Astrocyte (in vitro differentiated cells and primary cell): ENCODE measurements around the gene EDARADD.

Experiments
- EZH2 ChIP-seq: IDR thresholded peaks from 2 replicates; pipeline ENCODE4 v1.6.1; 2012; ENCODE audit warnings: mild to moderate bottlenecking, low read length, inconsistent platforms; ENCODE audit not compliant: insufficient read depth
- TF ChIP-seq, protein P1 (sequence below): IDR thresholded peaks from 2 replicates; pipeline ENCODE4 v1.5.1; 2011; ENCODE audit warnings: low read depth, mild to moderate bottlenecking, inconsistent platforms, low read length, moderate library complexity; ENCODE audit not compliant: insufficient read depth

DNA sequence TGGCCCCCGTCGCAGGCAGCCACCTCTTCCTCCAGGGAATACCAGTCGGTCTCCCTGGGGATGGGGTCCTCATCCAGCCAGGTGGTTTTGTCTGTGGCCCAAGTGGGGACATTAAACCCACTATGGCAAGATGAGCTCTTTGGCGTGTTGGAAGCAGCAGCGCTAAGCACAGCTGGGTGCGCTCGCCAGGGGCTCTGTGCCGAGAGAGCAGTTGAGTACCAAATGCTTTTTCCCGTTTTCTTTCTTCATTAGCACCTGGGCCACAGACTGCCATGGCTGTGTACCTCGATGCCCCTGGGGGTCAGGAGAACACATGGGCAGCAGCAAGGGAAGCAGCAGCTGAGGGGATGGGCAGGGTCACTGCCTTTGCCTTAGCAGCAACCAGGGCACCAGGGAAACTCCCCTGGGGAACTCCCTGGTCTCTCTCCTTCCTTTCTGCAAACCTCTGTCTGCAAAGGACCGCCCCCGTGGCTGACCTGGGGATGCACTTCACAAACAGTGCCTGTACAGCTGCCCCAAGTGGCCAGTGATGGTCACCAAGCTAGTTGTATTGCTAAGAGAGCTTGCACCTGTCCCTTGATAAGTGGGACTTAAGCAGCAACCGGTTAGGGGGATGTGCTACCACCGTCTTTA is 31.1 kb downstream of the EDARADD start:
- TF ChIP-seq, protein P1, sequence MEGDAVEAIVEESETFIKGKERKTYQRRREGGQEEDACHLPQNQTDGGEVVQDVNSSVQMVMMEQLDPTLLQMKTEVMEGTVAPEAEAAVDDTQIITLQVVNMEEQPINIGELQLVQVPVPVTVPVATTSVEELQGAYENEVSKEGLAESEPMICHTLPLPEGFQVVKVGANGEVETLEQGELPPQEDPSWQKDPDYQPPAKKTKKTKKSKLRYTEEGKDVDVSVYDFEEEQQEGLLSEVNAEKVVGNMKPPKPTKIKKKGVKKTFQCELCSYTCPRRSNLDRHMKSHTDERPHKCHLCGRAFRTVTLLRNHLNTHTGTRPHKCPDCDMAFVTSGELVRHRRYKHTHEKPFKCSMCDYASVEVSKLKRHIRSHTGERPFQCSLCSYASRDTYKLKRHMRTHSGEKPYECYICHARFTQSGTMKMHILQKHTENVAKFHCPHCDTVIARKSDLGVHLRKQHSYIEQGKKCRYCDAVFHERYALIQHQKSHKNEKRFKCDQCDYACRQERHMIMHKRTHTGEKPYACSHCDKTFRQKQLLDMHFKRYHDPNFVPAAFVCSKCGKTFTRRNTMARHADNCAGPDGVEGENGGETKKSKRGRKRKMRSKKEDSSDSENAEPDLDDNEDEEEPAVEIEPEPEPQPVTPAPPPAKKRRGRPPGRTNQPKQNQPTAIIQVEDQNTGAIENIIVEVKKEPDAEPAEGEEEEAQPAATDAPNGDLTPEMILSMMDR: no peak
- TF ChIP-seq EZH2: no peak
